Vagina (tissue), 2 donors: ENCODE results near the gene CNTRL.

Experiments used
- POLR2A ChIP-seq, 2 donors: fragments of 450-650 bp; IDR thresholded peaks; one replicate each; pipeline ENCODE4 v1.6.1; 2017; ENCODE audit warnings: antibody characterized with exemption in 2 of 2, mild to moderate bottlenecking in 2 of 2, moderate library complexity in 2 of 2
- POLR2AphosphoS5 ChIP-seq, 2 donors: sonication (generic); formaldehyde crosslinking; IDR thresholded peaks; one replicate each; pipeline ENCODE4 v1.9.0; 2017; ENCODE audit warnings: antibody characterized with exemption in 2 of 2, mild to moderate bottlenecking in 2 of 2, low read depth in 1 of 2; ENCODE audit not compliant: insufficient read depth in 1 of 2
- TF ChIP-seq, protein P1 (sequence below), 3 experiments: fragments of 450-650 bp in 2 of 3; fragments of 200-600 bp in 1 of 3; sonication (generic) in 1 of 3; IDR thresholded peaks; one replicate each; pipeline ENCODE4 v1.5.1; 2017 to 2019; ENCODE audit warnings: antibody characterized with exemption in 3 of 3, mild to moderate bottlenecking in 2 of 3, moderate library complexity in 2 of 3

DNA sequence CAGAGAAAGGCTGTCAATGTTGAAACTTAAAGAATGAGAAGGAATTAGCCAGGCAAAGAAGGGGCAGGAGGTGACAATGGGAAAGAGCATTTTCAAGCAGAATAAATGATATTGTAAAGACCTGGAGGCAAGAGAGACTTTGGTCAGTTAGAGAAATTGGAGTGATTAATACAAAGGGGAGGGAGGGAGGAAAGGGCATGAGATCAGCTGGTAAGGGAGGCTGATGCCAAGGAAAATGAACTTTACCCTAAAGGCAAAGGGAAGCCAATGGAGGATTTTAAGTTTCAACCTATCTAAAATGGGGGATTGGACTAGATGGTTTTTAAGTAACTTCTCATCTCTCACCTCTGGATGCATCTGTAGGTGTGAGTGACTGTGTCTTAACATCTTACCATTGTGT, 48.0 kb upstream of the CNTRL start:
- TF ChIP-seq, protein P1, sequence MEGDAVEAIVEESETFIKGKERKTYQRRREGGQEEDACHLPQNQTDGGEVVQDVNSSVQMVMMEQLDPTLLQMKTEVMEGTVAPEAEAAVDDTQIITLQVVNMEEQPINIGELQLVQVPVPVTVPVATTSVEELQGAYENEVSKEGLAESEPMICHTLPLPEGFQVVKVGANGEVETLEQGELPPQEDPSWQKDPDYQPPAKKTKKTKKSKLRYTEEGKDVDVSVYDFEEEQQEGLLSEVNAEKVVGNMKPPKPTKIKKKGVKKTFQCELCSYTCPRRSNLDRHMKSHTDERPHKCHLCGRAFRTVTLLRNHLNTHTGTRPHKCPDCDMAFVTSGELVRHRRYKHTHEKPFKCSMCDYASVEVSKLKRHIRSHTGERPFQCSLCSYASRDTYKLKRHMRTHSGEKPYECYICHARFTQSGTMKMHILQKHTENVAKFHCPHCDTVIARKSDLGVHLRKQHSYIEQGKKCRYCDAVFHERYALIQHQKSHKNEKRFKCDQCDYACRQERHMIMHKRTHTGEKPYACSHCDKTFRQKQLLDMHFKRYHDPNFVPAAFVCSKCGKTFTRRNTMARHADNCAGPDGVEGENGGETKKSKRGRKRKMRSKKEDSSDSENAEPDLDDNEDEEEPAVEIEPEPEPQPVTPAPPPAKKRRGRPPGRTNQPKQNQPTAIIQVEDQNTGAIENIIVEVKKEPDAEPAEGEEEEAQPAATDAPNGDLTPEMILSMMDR (IDR thresholded peaks at IDR 0.05) = no peak
- TF ChIP-seq POLR2A (IDR thresholded peaks at IDR 0.05) (no peak), POLR2AphosphoS5 (IDR thresholded peaks at IDR 0.05; ENCODE audit: insufficient read depth in 1 of 2, low read depth in 1 of 2) (no peak)
